ENCODE results near the gene PKMYT1.
"Not testable (repeated sequence)": the region's sequence is repeated elsewhere in the genome, so short reads cannot be mapped to it uniquely, and the experiment has no call there.

The PKMYT1 gene

DNA sequence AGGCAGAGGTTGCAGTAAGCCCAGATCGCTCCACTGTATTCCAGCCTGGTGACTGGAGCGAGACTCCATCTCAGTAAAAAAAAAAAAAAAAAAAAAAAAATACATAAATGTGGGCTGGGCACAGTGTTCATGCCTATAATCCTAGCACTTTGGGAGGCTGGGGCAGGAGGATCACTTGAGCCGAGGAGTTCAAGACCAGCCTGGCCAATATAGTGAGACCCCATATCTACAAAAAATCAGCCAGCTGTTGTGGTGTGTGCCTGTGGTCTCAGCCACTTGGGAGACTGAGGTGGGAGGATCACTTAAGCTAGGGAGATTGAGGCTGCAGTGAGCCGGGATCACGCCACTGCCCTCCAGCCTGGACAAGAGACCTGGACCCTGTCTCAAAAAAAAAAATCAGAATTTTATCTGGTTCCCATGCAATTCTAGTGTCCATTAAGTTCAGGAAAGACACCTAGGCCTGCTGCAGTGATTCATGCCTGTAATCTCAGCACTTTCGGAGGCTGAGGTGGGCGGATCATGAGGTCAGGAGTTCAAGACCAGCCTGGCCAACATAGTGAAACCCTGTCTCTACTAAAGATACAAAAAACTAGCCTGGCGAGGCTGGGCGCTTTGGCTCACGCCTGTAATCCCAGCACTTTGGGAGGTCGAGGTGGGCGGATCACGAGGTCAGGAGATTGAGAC, 48.9 kb downstream of the PKMYT1 start:
- not testable (repeated sequence) for DNase-seq (ENCODE audit: low read depth)

DNA sequence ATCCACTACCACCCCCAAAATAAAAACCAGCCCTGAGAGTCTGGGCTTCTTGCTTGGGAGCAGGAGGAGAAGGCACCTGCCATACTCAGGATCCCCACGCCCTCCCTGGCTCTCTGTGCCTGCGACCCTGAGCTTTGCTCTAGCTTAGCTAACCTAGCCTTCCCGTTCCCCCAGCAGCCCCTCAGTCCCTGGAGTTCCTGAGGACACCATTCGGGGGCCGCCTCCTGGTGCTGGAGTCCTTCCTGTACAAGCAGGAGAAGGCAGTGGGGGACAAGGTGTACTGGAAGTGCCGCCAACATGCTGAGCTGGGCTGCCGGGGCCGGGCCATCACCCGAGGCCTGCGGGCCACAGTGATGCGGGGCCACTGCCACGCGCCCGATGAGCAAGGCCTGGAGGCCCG, 50.0 kb downstream of the PKMYT1 start:
- no peak for DNase-seq (ENCODE audit: low read depth)

- DNase-seq (ENCODE audit: low read depth): no peak
Measured at GRCh38 chr16:2929693-2930092, 50.6 kb downstream of the PKMYT1 start.

GRCh38 chr16:2928796-2929195, 51.5 kb downstream of the PKMYT1 start:
- no peak for DNase-seq (ENCODE audit: low read depth)

DNA sequence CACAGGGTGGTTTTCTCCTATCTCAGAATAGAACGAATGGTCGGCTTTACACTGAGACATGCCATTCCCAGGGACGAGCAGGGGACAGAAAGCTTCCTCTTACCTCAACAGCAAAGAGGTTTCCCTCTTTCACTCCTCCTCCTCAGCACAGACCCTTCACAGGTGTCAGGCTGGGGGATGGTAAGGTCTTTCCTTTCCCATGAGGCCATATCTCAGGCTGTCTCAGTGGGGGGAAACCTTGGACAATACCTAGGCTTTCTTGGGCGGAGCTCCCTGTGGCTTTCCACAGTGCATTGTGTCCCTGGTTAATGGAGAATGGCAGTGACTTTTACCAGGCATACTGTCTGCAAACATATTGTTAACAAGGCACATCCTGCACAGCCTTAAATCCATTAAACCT, 52.1 kb downstream of the PKMYT1 start:
- not testable (repeated sequence) for DNase-seq (ENCODE audit: low read depth)

DNA sequence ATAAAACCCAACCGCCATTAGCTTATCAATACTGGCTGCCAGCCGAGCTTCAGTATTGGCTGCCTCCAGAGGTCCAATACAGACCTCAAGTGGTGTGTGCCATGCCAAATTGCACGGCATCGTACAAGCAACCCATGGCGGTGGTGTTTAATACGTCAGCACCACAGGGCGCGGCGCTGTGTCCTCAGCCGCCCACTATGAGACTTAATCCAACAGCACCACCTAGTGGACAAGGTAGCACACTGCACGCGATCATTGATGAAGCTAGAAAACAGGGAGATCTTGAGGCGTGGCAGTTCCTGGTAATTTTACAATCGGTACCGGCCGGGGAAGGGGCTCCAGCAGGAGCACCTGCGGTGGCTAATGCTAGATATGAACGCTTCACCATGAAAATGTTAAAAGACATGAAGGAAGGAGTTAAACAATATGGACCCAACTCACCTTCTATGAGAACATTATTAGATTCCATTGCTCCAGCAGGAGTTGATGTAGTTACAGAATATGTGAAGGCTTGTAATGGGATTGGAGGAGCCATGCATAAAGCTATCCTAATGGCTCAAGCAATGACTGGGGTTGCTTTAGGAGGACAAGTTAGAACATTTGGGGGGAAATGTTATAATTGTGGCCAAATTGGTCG, 53.1 kb downstream of the PKMYT1 start:
- peak; percentile 42 for DNase-seq (ENCODE audit: low read depth)

GRCh38 chr16:2926650-2926999, 53.6 kb downstream of the PKMYT1 start:
- DNase-seq (ENCODE audit: low read depth): no peak

- no peak for DNase-seq (ENCODE audit: low read depth)
Measured at GRCh38 chr16:2925951-2926649, 54.1 kb downstream of the PKMYT1 start.

GRCh38 chr16:2924901-2925755, 55.1 kb downstream of the PKMYT1 start:
- DNase-seq (ENCODE audit: low read depth): no peak

- DNase-seq (ENCODE audit: low read depth): no peak
Measured at GRCh38 chr16:2923481-2923880, 56.8 kb downstream of the PKMYT1 start.
